WTC11 (cell line): Measurements from ENCODE around the gene USP10. TPM values are rescaled to one million over a fixed set of nuclear protein-coding genes. Genes with fewer than 3 reads are reported as not detected.

Experiments used
- ATAC-seq: fragments of 200-7000 bp; cut with Tn5 transposase; 2 replicates; pipeline ENCODE4 v1.10.0; 2021; ENCODE audit warnings: mild to moderate bottlenecking, moderate library complexity
- CTCF ChIA-PET: fragments of 300-600 bp; sonication (Branson Sonifier 250); formaldehyde crosslinking; loops from one replicate; lab custom pipeline; 2021; ENCODE audit warnings: antibody characterized with exemption; lab: Charles Lee
- POLR2A ChIA-PET: fragments of 350-600 bp; sonication (Branson Sonifier 250); formaldehyde crosslinking; loops from one replicate; lab custom pipeline; 2021; ENCODE audit warnings: antibody characterized with exemption; lab: Charles Lee
- DNase-seq: peaks from one replicate; pipeline ENCODE4 v3.0.0; 2021; ENCODE audit warnings: low spot score
- H3K27ac Mint-ChIP-seq: 2 replicates; pipeline ENCODE4 v1.8.0; 2021; ENCODE audit warnings: mixed read lengths
- H3K27me3 Mint-ChIP-seq: 2 replicates; pipeline ENCODE4 v1.8.0; 2021; ENCODE audit warnings: low read depth, mild to moderate bottlenecking, moderate library complexity, mixed read lengths
- H3K36me3 Mint-ChIP-seq: 2 replicates; pipeline ENCODE4 v1.8.0; 2021; ENCODE audit warnings: mixed read lengths
- H3K4me1 Mint-ChIP-seq: 2 replicates; pipeline ENCODE4 v1.8.0; 2022; ENCODE audit warnings: mixed read lengths
- H3K4me3 Mint-ChIP-seq: 2 replicates; pipeline ENCODE4 v1.8.0; 2021; ENCODE audit warnings: mild to moderate bottlenecking, moderate library complexity, mixed read lengths
- H3K9me3 Mint-ChIP-seq: 2 replicates; pipeline ENCODE4 v1.8.0; 2021; ENCODE audit warnings: mixed read lengths
- AFF4 ChIP-seq: sonication (generic); formaldehyde crosslinking; IDR thresholded peaks from 2 replicates; pipeline ENCODE4 v1.8.1; 2023; ENCODE audit warnings: mild to moderate bottlenecking, missing genetic modification reagents, borderline replicate concordance
- ATF6 ChIP-seq: sonication (generic); formaldehyde crosslinking; IDR thresholded peaks from 2 replicates; pipeline ENCODE4 v1.8.1; 2023; ENCODE audit warnings: mild to moderate bottlenecking, missing genetic modification reagents
- CBFB ChIP-seq: sonication (generic); formaldehyde crosslinking; IDR thresholded peaks from 2 replicates; pipeline ENCODE4 v1.8.1; 2022; ENCODE audit warnings: mild to moderate bottlenecking, low read depth, missing genetic modification reagents
- FOXJ3 ChIP-seq: sonication (generic); formaldehyde crosslinking; IDR thresholded peaks from 2 replicates; pipeline ENCODE4 v1.9.0; 2021; ENCODE audit warnings: missing genetic modification reagents, mild to moderate bottlenecking, borderline replicate concordance
- GABPB1 ChIP-seq: sonication (generic); formaldehyde crosslinking; IDR thresholded peaks from 2 replicates; pipeline ENCODE4 v1.8.1; 2023; ENCODE audit warnings: mild to moderate bottlenecking, missing genetic modification reagents
- HMGA2 ChIP-seq: fragments of 250-450 bp; sonication (Bioruptor Pico); IDR thresholded peaks from 2 replicates; pipeline ENCODE4 v1.4.0; 2021; ENCODE audit warnings: mild to moderate bottlenecking, moderate library complexity
- JUN ChIP-seq: sonication (generic); formaldehyde crosslinking; IDR thresholded peaks from 2 replicates; pipeline ENCODE4 v1.8.0; 2023; ENCODE audit warnings: mild to moderate bottlenecking, missing genetic modification reagents
- KAT7 ChIP-seq: sonication (generic); formaldehyde crosslinking; IDR thresholded peaks from 2 replicates; pipeline ENCODE4 v1.8.1; 2023; ENCODE audit warnings: missing genetic modification reagents, mild to moderate bottlenecking, borderline replicate concordance
- NFE2L1 ChIP-seq: sonication (generic); formaldehyde crosslinking; IDR thresholded peaks from 2 replicates; pipeline ENCODE4 v1.8.1; 2023; ENCODE audit warnings: missing genetic modification reagents
- NR3C1 ChIP-seq: sonication (generic); formaldehyde crosslinking; conservative IDR thresholded peaks from 2 replicates; pipeline ENCODE4 v1.8.1; 2023; ENCODE audit warnings: low read depth, mild to moderate bottlenecking, missing genetic modification reagents
- PREB ChIP-seq: sonication (generic); formaldehyde crosslinking; IDR thresholded peaks from 2 replicates; pipeline ENCODE4 v1.8.1; 2022; ENCODE audit warnings: mild to moderate bottlenecking, missing genetic modification reagents, moderate library complexity, borderline replicate concordance
- RELA ChIP-seq: sonication (generic); formaldehyde crosslinking; IDR thresholded peaks from 2 replicates; pipeline ENCODE4 v1.8.1; 2022; ENCODE audit warnings: missing genetic modification reagents, mild to moderate bottlenecking, borderline replicate concordance
- TCF7 ChIP-seq: sonication (generic); formaldehyde crosslinking; IDR thresholded peaks from 2 replicates; pipeline ENCODE4 v1.8.0; 2022; ENCODE audit warnings: mild to moderate bottlenecking, low read depth, missing genetic modification reagents, moderate library complexity
- TEAD1 ChIP-seq: sonication (generic); formaldehyde crosslinking; IDR thresholded peaks from 2 replicates; pipeline ENCODE4 v1.8.0; 2022; ENCODE audit warnings: mild to moderate bottlenecking, missing genetic modification reagents
- ZNF232 ChIP-seq: sonication (generic); formaldehyde crosslinking; IDR thresholded peaks from 2 replicates; pipeline ENCODE4 v1.8.0; 2022; ENCODE audit warnings: mild to moderate bottlenecking, missing genetic modification reagents
- ZNF423 ChIP-seq: fragments of 250-450 bp; sonication (Bioruptor Pico); IDR thresholded peaks from 2 replicates; pipeline ENCODE4 v2.1.2; 2022; ENCODE audit warnings: mild to moderate bottlenecking, moderate library complexity
- ZNF425 ChIP-seq: fragments of 250-450 bp; sonication (Bioruptor Pico); conservative IDR thresholded peaks from 2 replicates; pipeline ENCODE4 v1.9.0; 2021; ENCODE audit warnings: mild to moderate bottlenecking
- ZNF512 ChIP-seq: sonication (generic); formaldehyde crosslinking; IDR thresholded peaks from 2 replicates; pipeline ENCODE4 v1.8.1; 2022; ENCODE audit warnings: missing genetic modification reagents, borderline replicate concordance
- ZNF671 ChIP-seq: fragments of 250-450 bp; sonication (Bioruptor Pico); IDR thresholded peaks from 2 replicates; pipeline ENCODE4 v1.8.0; 2021; ENCODE audit warnings: mild to moderate bottlenecking
- total RNA-seq: library from RNA; stranded (reverse); gene quantifications from 3 replicates; pipeline ENCODE4 v1.2.3, GENCODE V29; 2021

The USP10 gene
- total RNA-seq, 1 experiment from 2014 or later, result 138 TPM

- TF ChIP-seq FOXJ3 (no peak), ZNF425 (CRISPR knock-in tag) (no peak), ZNF671 (CRISPR knock-in tag) (no peak)
Observed at GRCh38 chr16:84791501-84791900, 91.7 kb downstream of the USP10 start (continued).

GRCh38 chr16:84794186-84794585 is 94.4 kb downstream of the USP10 start:
- H3K36me3 Mint-ChIP-seq, result no peaks in the 10 kb centered on the region
- ATAC-seq, result no peak
- DNase-seq, result no peak
- H3K4me3 Mint-ChIP-seq, result no peak overlapping the region
- peaks cover 4% of the 10 kb centered on the region; the same call in 1 of the 2 replicates for H3K4me1 Mint-ChIP-seq
- ChIA-PET CTCF (interaction anchor here (0.7 to 0.8 kb wide), 2 partner anchors 55 to 68 kb away, joined by 3 read pairs; no protein-coding TSS in a partner anchor), POLR2A (no interaction called here)
- TF ChIP-seq ZNF512 (CRISPR knock-in tag) (no peak), PREB (CRISPR knock-in tag) (no peak), JUN (CRISPR knock-in tag) (no peak), NFE2L1 (CRISPR knock-in tag) (no peak), TCF7 (CRISPR knock-in tag) (no peak), ZNF423 (CRISPR knock-in tag) (no peak), HMGA2 (CRISPR knock-in tag) (no peak), ZNF671 (CRISPR knock-in tag) (no peak), CBFB (CRISPR knock-in tag) (no peak), NR3C1 (CRISPR knock-in tag) (no peak), KAT7 (no peak), AFF4 (CRISPR knock-in tag) (no peak), TEAD1 (CRISPR knock-in tag) (no peak), ZNF232 (CRISPR knock-in tag) (no peak), ATF6 (CRISPR knock-in tag) (no peak), RELA (CRISPR knock-in tag) (no peak), GABPB1 (no peak)
- no peak overlapping the region for H3K27ac Mint-ChIP-seq
- no peaks in the 10 kb centered on the region for H3K9me3 Mint-ChIP-seq
- H3K27me3 Mint-ChIP-seq, result no peaks in the 10 kb centered on the region
